Parathyroid adenoma (tissue), 2 donors: ENCODE results near the gene SMOC2.

Source experiments
- H2AFZ ChIP-seq: fragments of 300-600 bp; sonication (generic); one replicate; pipeline ENCODE4 v1.7.0; 2017; ENCODE audit warnings: antibody characterized with exemption, mild to moderate bottlenecking
- H3K27ac ChIP-seq: fragments of 300-600 bp; sonication (generic); one replicate; pipeline ENCODE4 v1.7.0; 2017
- H3K27me3 ChIP-seq: fragments of 300-600 bp; sonication (generic); one replicate; pipeline ENCODE4 v1.7.0; 2017; ENCODE audit warnings: low read length; ENCODE audit not compliant: control insufficient read depth, insufficient read depth
- H3K36me3 ChIP-seq: fragments of 300-600 bp; sonication (generic); one replicate; pipeline ENCODE4 v1.7.0; 2017; ENCODE audit warnings: low read length; ENCODE audit not compliant: control insufficient read depth, insufficient read depth
- H3K4me1 ChIP-seq: fragments of 300-600 bp; sonication (generic); one replicate; pipeline ENCODE4 v1.7.0; 2017; ENCODE audit warnings: control low read depth
- H3K4me2 ChIP-seq: fragments of 300-600 bp; sonication (generic); one replicate; pipeline ENCODE4 v1.7.0; 2017; ENCODE audit warnings: low read length
- H3K4me3 ChIP-seq: fragments of 300-600 bp; sonication (generic); one replicate; pipeline ENCODE4 v1.7.0; 2017; ENCODE audit warnings: low read depth, low read length
- H3K79me2 ChIP-seq: fragments of 300-600 bp; sonication (generic); one replicate; pipeline ENCODE4 v1.7.0; 2017; ENCODE audit warnings: control low read depth
- H3K9ac ChIP-seq: fragments of 300-600 bp; sonication (generic); one replicate; pipeline ENCODE4 v1.7.0; 2017; ENCODE audit warnings: mild to moderate bottlenecking
- H3K9me3 ChIP-seq: fragments of 300-600 bp; sonication (generic); one replicate; pipeline ENCODE4 v1.7.0; 2017; ENCODE audit warnings: low read length; ENCODE audit not compliant: control insufficient read depth
- CTCF ChIP-seq: fragments of 300-600 bp; sonication (generic); IDR thresholded peaks from one replicate; pipeline ENCODE4 v1.7.0; 2017; ENCODE audit warnings: antibody characterized with exemption, mild to moderate bottlenecking
- donor health status: primary hyperparathyroidism.

The SMOC2 gene

GRCh38 chr6:168517742-168518347, 76.9 kb downstream of the SMOC2 start:
- Histone ChIP-seq H3K9me3 (no peaks in the 10 kb centered on the region), H3K27me3 (no peaks in the 10 kb centered on the region), H3K79me2 (no peaks in the 10 kb centered on the region), H3K9ac (no peak overlapping the region), H3K27ac (no peak overlapping the region), H3K4me1 (no peaks in the 10 kb centered on the region), H3K36me3 (no peaks in the 10 kb centered on the region), H3K4me3 (no peak overlapping the region), H2AFZ (no peak overlapping the region), H3K4me2 (no peak overlapping the region)
- no peak for TF ChIP-seq CTCF

GRCh38 chr6:168518348-168518745, 77.4 kb downstream of the SMOC2 start:
- no peak for TF ChIP-seq CTCF
- no peaks in the 10 kb centered on the region for H3K79me2 ChIP-seq
- H2AFZ ChIP-seq: no peak overlapping the region
- no peak overlapping the region for H3K4me2 ChIP-seq
- no peak overlapping the region for H3K9ac ChIP-seq
- no peaks in the 10 kb centered on the region for H3K9me3 ChIP-seq
- H3K36me3 ChIP-seq: no peaks in the 10 kb centered on the region
- no peaks in the 10 kb centered on the region for H3K4me1 ChIP-seq
- H3K4me3 ChIP-seq: no peak overlapping the region
- H3K27me3 ChIP-seq: no peaks in the 10 kb centered on the region
- no peak overlapping the region for H3K27ac ChIP-seq

- Histone ChIP-seq H3K36me3 (no peaks in the 10 kb centered on the region), H3K4me2 (no peak overlapping the region), H3K4me1 (no peaks in the 10 kb centered on the region), H3K9ac (no peak overlapping the region), H2AFZ (no peak overlapping the region), H3K79me2 (no peaks in the 10 kb centered on the region), H3K27me3 (no peaks in the 10 kb centered on the region), H3K4me3 (no peak overlapping the region), H3K27ac (no peak overlapping the region), H3K9me3 (no peaks in the 10 kb centered on the region)
- no peak for TF ChIP-seq CTCF
Measured at GRCh38 chr6:168518867-168519266, 77.9 kb downstream of the SMOC2 start.

- Histone ChIP-seq H3K27ac (no peak overlapping the region), H3K27me3 (no peaks in the 10 kb centered on the region), H3K4me3 (no peak overlapping the region)
Measured at GRCh38 chr6:168520233-168520632, 79.2 kb downstream of the SMOC2 start.

More at GRCh38 chr6:168520233-168520632, 79.2 kb downstream of the SMOC2 start:
- Histone ChIP-seq H3K4me2 (no peak overlapping the region), H3K9me3 (no peaks in the 10 kb centered on the region), H3K36me3 (no peaks in the 10 kb centered on the region), H3K9ac (no peak overlapping the region), H3K79me2 (no peaks in the 10 kb centered on the region), H3K4me1 (no peaks in the 10 kb centered on the region), H2AFZ (no peak overlapping the region)
- TF ChIP-seq CTCF: no peak
